ENCODE results near the gene PKNOX2. TPM values are rescaled to one million over a fixed set of nuclear protein-coding genes. Genes with fewer than 3 reads are reported as not detected.

PKNOX2 gene
- total RNA-seq, 1 donor: 0.86 TPM

GRCh38 chr11:125313271-125314219 lies 149.0 kb downstream of the PKNOX2 start:
- no peak for TF ChIP-seq CTCF (IDR thresholded peaks at IDR 0.05; ENCODE audit: insufficient read depth, low read depth, low read length)
- H3K4me3 ChIP-seq (ENCODE audit: low read depth, low read length): no peak overlapping the region
- DNase-seq (ENCODE audit: low read depth): no peak

GRCh38 chr11:125314276-125315078 lies 149.9 kb downstream of the PKNOX2 start:
- H3K4me3 ChIP-seq (ENCODE audit: low read depth, low read length): no peak overlapping the region
- DNase-seq (ENCODE audit: low read depth): no peak
- no peak for TF ChIP-seq CTCF (IDR thresholded peaks at IDR 0.05; ENCODE audit: insufficient read depth, low read depth, low read length)

- peak; percentile 52 for DNase-seq (ENCODE audit: low read depth)
- no peak overlapping the region for H3K4me3 ChIP-seq (ENCODE audit: low read depth, low read length)
- TF ChIP-seq CTCF (IDR thresholded peaks at IDR 0.05; ENCODE audit: insufficient read depth, low read depth, low read length): no peak
Observed at GRCh38 chr11:125315079-125315740, 150.7 kb downstream of the PKNOX2 start.

- no peak for TF ChIP-seq CTCF (IDR thresholded peaks at IDR 0.05; ENCODE audit: insufficient read depth, low read depth, low read length)
Observed at GRCh38 chr11:125317416-125317815, 152.9 kb downstream of the PKNOX2 start.

GRCh38 chr11:125319649-125320048 lies 155.1 kb downstream of the PKNOX2 start:
- TF ChIP-seq CTCF (IDR thresholded peaks at IDR 0.05; ENCODE audit: insufficient read depth, low read depth, low read length): no peak
- DNase-seq (ENCODE audit: low read depth): no peak
- H3K4me3 ChIP-seq (ENCODE audit: low read depth, low read length): no peak overlapping the region

More at GRCh38 chr11:125317416-125317815, 152.9 kb downstream of the PKNOX2 start:
- no peak overlapping the region for H3K4me3 ChIP-seq (ENCODE audit: low read depth, low read length)
- DNase-seq (ENCODE audit: low read depth): no peak

- H3K4me3 ChIP-seq (ENCODE audit: low read depth, low read length): no peak overlapping the region
- no peak for TF ChIP-seq CTCF (IDR thresholded peaks at IDR 0.05; ENCODE audit: insufficient read depth, low read depth, low read length)
- no peak for DNase-seq (ENCODE audit: low read depth)
Observed at GRCh38 chr11:125320347-125321076, 156.0 kb downstream of the PKNOX2 start.

All from fibroblast of villous mesenchyme (primary cell).